Measurements from ENCODE around the gene B4GALNT3.

B4GALNT3 gene

DNA sequence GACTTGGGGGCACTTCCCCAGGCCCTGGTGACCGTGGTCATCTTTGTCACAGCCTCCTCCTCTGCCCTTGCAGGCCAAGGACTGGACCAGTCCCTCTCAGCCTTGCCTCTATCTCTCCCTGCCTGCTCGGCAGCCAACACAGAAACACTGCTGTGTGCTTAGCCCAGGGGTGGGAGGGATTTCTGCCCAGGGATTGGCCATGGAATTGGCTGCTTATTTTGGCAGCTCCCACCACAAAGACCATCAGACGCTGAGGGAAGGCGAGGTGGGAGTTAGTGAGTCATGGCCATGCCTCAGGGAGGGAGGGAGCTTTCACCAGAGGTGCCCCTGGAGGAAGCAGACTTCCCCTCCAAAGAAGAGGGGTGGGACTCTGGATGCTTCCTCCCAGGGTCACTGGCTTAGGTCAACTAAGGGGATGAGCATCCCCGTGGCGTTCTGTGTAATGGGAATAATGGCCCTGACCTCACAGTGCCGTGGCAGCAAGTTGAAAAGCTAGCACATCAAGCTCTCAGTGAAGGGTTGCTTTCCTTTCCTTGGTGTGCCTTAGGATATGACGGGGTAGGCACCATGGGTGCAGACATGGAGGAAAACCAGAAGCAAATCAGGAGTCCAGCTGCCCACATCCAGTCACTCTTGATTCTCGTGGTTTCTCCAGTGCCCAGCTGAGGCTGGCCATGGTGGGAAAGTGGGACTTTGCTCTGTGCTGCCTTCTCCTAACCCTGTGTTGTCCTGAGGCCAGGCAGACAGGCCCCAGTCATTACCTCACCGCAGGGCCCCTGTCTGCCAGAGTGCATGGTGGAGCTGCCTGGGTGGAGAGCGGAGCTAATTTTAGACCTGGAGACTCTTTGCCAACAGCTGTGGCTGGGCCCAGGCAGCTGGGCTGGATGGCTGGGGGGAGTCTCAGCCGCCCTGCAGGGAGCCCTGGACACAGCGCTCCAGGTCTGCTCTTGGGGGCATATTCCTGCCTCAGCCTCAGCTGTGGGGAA, 21.4 kb downstream of the B4GALNT3 start:
- H3K4me3 Mint-ChIP-seq = no peak overlapping the region
- H3K27me3 Mint-ChIP-seq (ENCODE audit: low read depth, poor library complexity) = peaks cover 12% of the 10 kb centered on the region
- H3K4me1 Mint-ChIP-seq = peaks cover 24% of the 10 kb centered on the region
- no peak for TF ChIP-seq CTCF (IDR thresholded peaks at IDR 0.05)
- no peak overlapping the region for H3K27ac Mint-ChIP-seq
- peaks cover 9% of the 10 kb centered on the region for H3K36me3 Mint-ChIP-seq (ENCODE audit: low read depth)
- H3K9me3 Mint-ChIP-seq = no peaks in the 10 kb centered on the region
- no peak for DNase-seq

GRCh38 chr12:482061-482460, 22.3 kb downstream of the B4GALNT3 start:
- Mint-ChIP-seq H3K4me3 (no peak overlapping the region), H3K4me1 (peaks cover 24% of the 10 kb centered on the region), H3K36me3 (ENCODE audit: low read depth) (peaks cover 16% of the 10 kb centered on the region), H3K27ac (no peak overlapping the region), H3K9me3 (peaks cover 7% of the 10 kb centered on the region), H3K27me3 (ENCODE audit: low read depth, poor library complexity) (peaks cover 17% of the 10 kb centered on the region)
- no peak for DNase-seq
- TF ChIP-seq CTCF (IDR thresholded peaks at IDR 0.05) = no peak

DNA sequence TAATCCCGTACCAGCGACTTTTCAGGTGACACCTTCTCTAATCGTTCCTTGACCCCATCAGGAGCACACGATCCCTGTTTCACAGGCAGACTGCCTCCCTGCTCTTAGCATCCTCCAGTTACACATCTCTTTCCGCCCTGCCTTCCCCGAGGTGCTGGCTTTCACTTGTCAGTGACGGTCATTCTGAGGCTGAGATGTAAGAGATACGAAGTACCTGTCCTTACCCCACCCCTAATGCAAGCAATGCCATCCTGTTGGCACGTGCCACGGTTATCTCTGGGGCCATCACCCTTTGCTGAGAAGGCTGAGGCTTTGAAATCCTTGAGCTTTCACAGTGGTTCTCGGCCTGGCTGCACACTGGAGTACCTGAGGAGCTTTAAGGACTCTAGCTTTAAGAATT, 24.4 kb downstream of the B4GALNT3 start:
- Mint-ChIP-seq H3K4me3 (no peak overlapping the region), H3K4me1 (peaks cover 24% of the 10 kb centered on the region), H3K27ac (peak overlapping the region; percentile 60), H3K9me3 (peaks cover 28% of the 10 kb centered on the region), H3K36me3 (ENCODE audit: low read depth) (peaks cover 19% of the 10 kb centered on the region), H3K27me3 (ENCODE audit: low read depth, poor library complexity) (peaks cover 17% of the 10 kb centered on the region)
- TF ChIP-seq CTCF (IDR thresholded peaks at IDR 0.05) = no peak
- no peak for DNase-seq

GRCh38 chr12:490260-490659, 30.5 kb downstream of the B4GALNT3 start:
- TF ChIP-seq CTCF (IDR thresholded peaks at IDR 0.05) = no peak
- Mint-ChIP-seq H3K27me3 (ENCODE audit: low read depth, poor library complexity) (peaks cover 15% of the 10 kb centered on the region), H3K4me3 (no peak overlapping the region), H3K9me3 (peaks cover 73% of the 10 kb centered on the region), H3K4me1 (peaks cover 8% of the 10 kb centered on the region), H3K27ac (no peak overlapping the region), H3K36me3 (ENCODE audit: low read depth) (peaks cover 21% of the 10 kb centered on the region)
- DNase-seq = no peak

DNA sequence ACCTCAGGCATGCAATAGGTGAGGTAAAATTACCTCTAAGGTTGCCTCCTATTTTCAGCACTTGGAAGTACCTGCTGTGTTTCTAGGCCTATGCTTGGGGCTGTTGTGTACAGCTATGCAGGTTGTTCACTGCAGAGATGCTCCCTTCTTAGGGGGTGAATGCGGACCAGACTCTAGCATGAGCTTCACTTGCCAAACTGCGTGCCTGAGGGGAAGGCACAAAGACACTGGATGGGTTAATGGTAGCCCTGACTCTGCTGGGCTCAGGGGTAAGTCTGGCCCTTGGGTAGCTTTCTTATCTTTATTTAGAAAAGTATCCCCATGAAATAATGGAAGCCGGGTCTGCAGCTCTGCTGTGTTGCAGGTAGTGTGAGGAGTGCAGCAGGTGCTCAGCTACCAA, 35.7 kb downstream of the B4GALNT3 start:
- Mint-ChIP-seq H3K4me3 (no peak overlapping the region), H3K9me3 (peaks cover 31% of the 10 kb centered on the region), H3K27ac (no peak overlapping the region), H3K27me3 (ENCODE audit: low read depth, poor library complexity) (peaks cover 3% of the 10 kb centered on the region), H3K36me3 (ENCODE audit: low read depth) (peaks cover 6% of the 10 kb centered on the region), H3K4me1 (peaks cover 28% of the 10 kb centered on the region)
- TF ChIP-seq CTCF (IDR thresholded peaks at IDR 0.05) = no peak
- DNase-seq = no peak

- Mint-ChIP-seq H3K27ac (no peak overlapping the region), H3K9me3 (peaks cover 21% of the 10 kb centered on the region), H3K27me3 (ENCODE audit: low read depth, poor library complexity) (peaks cover 3% of the 10 kb centered on the region), H3K36me3 (ENCODE audit: low read depth) (peaks cover 6% of the 10 kb centered on the region), H3K4me1 (peaks cover 30% of the 10 kb centered on the region), H3K4me3 (no peak overlapping the region)
- no peak for DNase-seq
- TF ChIP-seq CTCF (IDR thresholded peaks at IDR 0.05) = no peak
Measured at GRCh38 chr12:496736-497135, 37.0 kb downstream of the B4GALNT3 start.

All from nephron progenitor cell (in vitro differentiated cells).